ENCODE results near the gene TMEM151A.
"Not testable (repeated sequence)": the region's sequence is repeated elsewhere in the genome, so short reads cannot be mapped to it uniquely, and the experiment has no call there.

TMEM151A gene

GRCh38 chr11:66267379-66268243 is 24.1 kb upstream of the TMEM151A start:
- DNase-seq (ENCODE audit: low read depth, low spot score) = peak; percentile 50

GRCh38 chr11:66268244-66268951 is 23.3 kb upstream of the TMEM151A start, which contains the start of gene RAB1B:
Gene RAB1B, plus strand, starts transcription at chr11:66268639. Its CDS starts 41 bp downstream, at chr11:66268680.
- peak; percentile 95 for DNase-seq (ENCODE audit: low read depth, low spot score)

- no peak for DNase-seq (ENCODE audit: low read depth, low spot score)
Observed at GRCh38 chr11:66268952-66269905, 22.5 kb upstream of the TMEM151A start.

GRCh38 chr11:66271816-66272215 is 19.9 kb upstream of the TMEM151A start:
- no peak for DNase-seq (ENCODE audit: low read depth, low spot score)

GRCh38 chr11:66272596-66272995 is 19.1 kb upstream of the TMEM151A start:
- no peak for DNase-seq (ENCODE audit: low read depth, low spot score)

- DNase-seq (ENCODE audit: low read depth, low spot score) = no peak
Observed at GRCh38 chr11:66274219-66274618, 17.5 kb upstream of the TMEM151A start.

GRCh38 chr11:66275396-66275795 is 16.3 kb upstream of the TMEM151A start:
- DNase-seq (ENCODE audit: low read depth, low spot score) = no peak

- DNase-seq (ENCODE audit: low read depth, low spot score) = no peak
Observed at GRCh38 chr11:66275984-66276612, 15.6 kb upstream of the TMEM151A start.

GRCh38 chr11:66276619-66277018 is 15.1 kb upstream of the TMEM151A start:
- DNase-seq (ENCODE audit: low read depth, low spot score) = not testable (repeated sequence)

- not testable (repeated sequence) for DNase-seq (ENCODE audit: low read depth, low spot score)
Observed at GRCh38 chr11:66277064-66277463, 14.6 kb upstream of the TMEM151A start.

- no peak for DNase-seq (ENCODE audit: low read depth, low spot score)
Observed at GRCh38 chr11:66277471-66278362, 14.0 kb upstream of the TMEM151A start, which contains the start of gene CNIH2. Gene CNIH2, plus strand, starts transcription at chr11:66278175. Its CDS starts 282 bp downstream, at chr11:66278457.

GRCh38 chr11:66278363-66279091 is 13.2 kb upstream of the TMEM151A start:
- DNase-seq (ENCODE audit: low read depth, low spot score) = no peak

GRCh38 chr11:66279092-66279734 is 12.5 kb upstream of the TMEM151A start:
- DNase-seq (ENCODE audit: low read depth, low spot score) = no peak

GRCh38 chr11:66280428-66280827 is 11.3 kb upstream of the TMEM151A start:
- DNase-seq (ENCODE audit: low read depth, low spot score) = no peak

GRCh38 chr11:66281001-66281400 is 10.7 kb upstream of the TMEM151A start:
- no peak for DNase-seq (ENCODE audit: low read depth, low spot score)

- DNase-seq (ENCODE audit: low read depth, low spot score) = no peak
Observed at GRCh38 chr11:66281776-66282467, 9.8 kb upstream of the TMEM151A start.

- DNase-seq (ENCODE audit: low read depth, low spot score) = peak; percentile 86
Observed at GRCh38 chr11:66282468-66283455, 8.9 kb upstream of the TMEM151A start.
